Stomach smooth muscle (tissue), 2 donors: ENCODE measurements around the gene HTR3E.

Experiments
- H3K27ac ChIP-seq: one replicate; pipeline ENCODE4 v1.7.0; 2013; ENCODE audit warnings: mild to moderate bottlenecking, low read length, inconsistent platforms
- H3K27me3 ChIP-seq, 2 donors: one replicate each; pipeline ENCODE4 v1.7.0; 2013; ENCODE audit warnings: low read length in 2 of 2; ENCODE audit not compliant: insufficient read depth in 2 of 2, control insufficient read depth in 1 of 2
- H3K36me3 ChIP-seq, 2 donors: one replicate each; pipeline ENCODE4 v1.7.0; 2013; ENCODE audit warnings: low read length in 2 of 2; ENCODE audit not compliant: control insufficient read depth in 2 of 2, insufficient read depth in 2 of 2
- H3K4me1 ChIP-seq: one replicate; pipeline ENCODE4 v1.7.0; 2013; ENCODE audit warnings: low read length; ENCODE audit not compliant: control insufficient read depth, insufficient read depth
- H3K4me3 ChIP-seq, 2 donors: one replicate each; pipeline ENCODE4 v1.7.0; 2013; ENCODE audit warnings: low read length in 2 of 2
- H3K9ac ChIP-seq, 2 donors: one replicate each; pipeline ENCODE4 v1.7.0; 2013; ENCODE audit warnings: low read length in 2 of 2, mild to moderate bottlenecking in 1 of 2
- H3K9me3 ChIP-seq, 2 donors: one replicate each; pipeline ENCODE4 v1.7.0; 2013; ENCODE audit warnings: low read length in 2 of 2; ENCODE audit not compliant: control insufficient read depth in 2 of 2
- donor health status: healthy.
- donor health status: Pancreatic carcinoma.

The HTR3E gene

DNA sequence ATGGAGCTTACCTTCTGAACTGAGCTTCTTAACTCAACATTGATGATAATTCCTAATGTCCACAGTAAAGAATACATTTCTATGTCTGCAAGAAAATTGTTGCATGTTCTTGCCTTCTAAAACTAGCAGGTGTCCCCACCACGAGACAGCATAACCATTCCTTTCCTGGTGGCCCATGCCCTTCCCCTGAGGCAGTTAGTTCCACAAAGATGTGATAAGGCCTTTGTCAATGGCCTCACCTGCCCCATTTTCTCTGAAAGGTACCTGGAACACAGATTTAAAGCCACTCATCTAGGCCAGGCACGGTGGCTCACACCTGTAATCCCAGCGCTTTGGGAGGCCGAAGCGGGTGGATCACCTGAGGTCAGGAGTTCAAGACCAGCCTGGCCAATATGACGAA, 21.0 kb upstream of the HTR3E start:
- Histone ChIP-seq H3K9ac (no peak overlapping the region), H3K4me3 (no peak overlapping the region), H3K36me3 (no peaks in the 10 kb centered on the region), H3K27me3 (no peaks in the 10 kb centered on the region), H3K4me1 (no peaks in the 10 kb centered on the region), H3K9me3 (no peaks in the 10 kb centered on the region), H3K27ac (no peak overlapping the region)

DNA sequence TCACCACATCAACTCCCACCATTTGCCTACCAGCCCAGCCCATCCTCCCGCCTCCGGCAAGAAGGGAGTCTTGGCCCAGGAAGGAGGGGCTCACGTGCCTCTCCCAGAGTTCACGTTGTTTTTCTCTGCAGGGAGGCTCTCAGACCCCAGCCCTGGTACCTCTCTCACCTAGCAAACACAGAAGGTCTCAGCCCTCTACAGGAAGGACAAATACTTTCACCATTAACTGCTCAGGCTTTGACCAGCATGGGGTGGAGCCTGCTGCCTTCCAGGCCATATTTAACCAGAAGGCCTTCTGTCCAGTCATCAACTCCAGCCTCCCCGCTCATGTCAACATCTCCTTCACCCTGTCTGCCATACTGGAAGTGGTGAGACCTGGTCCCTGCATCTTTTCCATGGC, 19.0 kb upstream of the HTR3E start:
- Histone ChIP-seq H3K36me3 (no peaks in the 10 kb centered on the region), H3K4me3 (no peak overlapping the region), H3K27ac (no peak overlapping the region), H3K9ac (no peak overlapping the region), H3K9me3 (no peaks in the 10 kb centered on the region), H3K4me1 (no peaks in the 10 kb centered on the region), H3K27me3 (no peaks in the 10 kb centered on the region)

DNA sequence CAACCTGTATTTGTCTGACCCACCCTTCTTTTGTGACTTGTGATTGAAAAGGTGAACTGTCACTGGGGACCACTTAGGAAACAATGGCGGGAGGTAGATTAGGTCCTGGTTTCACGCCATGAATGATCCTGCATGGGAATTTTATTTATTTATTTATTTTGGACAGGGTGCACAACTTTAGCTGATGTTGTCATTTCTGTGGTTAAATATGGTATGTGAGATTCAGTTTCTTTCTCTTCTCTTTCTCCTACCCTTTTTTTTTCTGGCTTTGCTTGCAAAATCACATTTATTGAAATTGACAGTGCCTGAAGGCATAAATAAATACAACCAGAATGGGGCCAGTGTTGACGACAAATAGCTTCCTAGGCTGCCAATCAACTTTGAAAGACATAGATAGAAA, 18.0 kb upstream of the HTR3E start:
- Histone ChIP-seq H3K27me3 (no peaks in the 10 kb centered on the region), H3K9ac (no peak overlapping the region), H3K4me3 (no peak overlapping the region), H3K36me3 (no peaks in the 10 kb centered on the region), H3K27ac (no peak overlapping the region), H3K9me3 (no peaks in the 10 kb centered on the region), H3K4me1 (no peaks in the 10 kb centered on the region)

DNA sequence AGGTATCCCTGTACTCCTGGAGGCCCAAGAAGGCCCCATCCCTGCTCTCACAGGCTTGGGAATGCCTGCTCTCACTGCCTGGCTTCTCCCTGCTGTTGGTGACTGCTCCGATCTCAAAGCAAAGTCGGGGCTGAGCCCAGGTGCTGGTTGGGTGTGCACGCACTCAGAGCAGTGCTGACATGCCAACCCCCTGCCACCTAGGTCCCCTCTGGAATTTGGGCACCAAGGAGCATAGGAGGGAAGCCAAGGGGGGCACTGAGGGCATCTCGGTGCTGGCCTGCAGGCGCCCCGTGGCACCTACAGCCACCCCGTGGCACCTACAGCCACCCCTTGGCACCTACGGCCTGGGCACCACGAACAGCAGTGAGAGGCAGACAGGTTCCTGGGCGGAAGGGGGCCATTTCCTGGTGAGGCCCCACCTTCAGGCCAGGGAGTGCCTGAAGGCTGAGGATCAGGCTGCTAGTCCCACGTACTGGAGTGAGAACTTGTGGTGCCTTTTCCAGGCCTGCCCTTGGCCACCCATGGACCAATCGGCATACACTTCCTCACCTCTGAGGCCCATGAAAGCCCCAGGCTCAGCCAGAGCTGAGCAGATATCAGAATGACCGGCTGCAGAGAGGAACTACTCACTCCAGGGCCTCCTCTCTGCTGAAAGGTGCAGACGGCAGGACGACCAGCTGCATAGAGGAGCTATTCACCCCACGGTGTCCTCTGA, 15.6 kb upstream of the HTR3E start:
- H3K36me3 ChIP-seq, result no peaks in the 10 kb centered on the region
- no peak overlapping the region for H3K27ac ChIP-seq
- H3K4me1 ChIP-seq, result no peaks in the 10 kb centered on the region
- no peak overlapping the region for H3K4me3 ChIP-seq
- H3K9ac ChIP-seq, result no peak overlapping the region
- no peaks in the 10 kb centered on the region for H3K9me3 ChIP-seq
- no peaks in the 10 kb centered on the region for H3K27me3 ChIP-seq

GRCh38 chr3:184082034-184082433, 14.8 kb upstream of the HTR3E start:
- H3K4me3 ChIP-seq, result no peak overlapping the region
- no peaks in the 10 kb centered on the region for H3K4me1 ChIP-seq
- H3K27me3 ChIP-seq, result no peaks in the 10 kb centered on the region
- H3K27ac ChIP-seq, result no peak overlapping the region
- H3K9me3 ChIP-seq, result no peaks in the 10 kb centered on the region
- H3K36me3 ChIP-seq, result no peaks in the 10 kb centered on the region
- H3K9ac ChIP-seq, result no peak overlapping the region

DNA sequence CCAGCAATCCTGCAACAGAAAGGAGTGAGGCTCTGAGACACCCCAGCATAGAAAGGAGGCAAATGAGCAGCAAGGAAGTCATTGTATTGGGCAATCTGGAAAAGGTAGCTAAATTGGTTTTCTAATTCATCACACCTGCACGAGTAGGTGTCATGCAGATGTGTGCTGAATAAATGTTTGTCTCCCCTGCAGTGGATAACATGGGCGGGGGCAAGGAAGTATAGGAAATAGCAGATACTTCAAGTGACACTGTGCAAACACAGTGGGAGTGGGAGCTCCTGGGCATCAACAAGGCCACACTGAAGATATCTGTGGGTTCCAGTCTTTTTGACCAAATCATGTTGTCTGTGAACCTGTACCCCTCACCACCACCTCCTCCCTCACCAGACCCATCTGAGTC, 14.4 kb upstream of the HTR3E start:
- Histone ChIP-seq H3K4me3 (no peak overlapping the region), H3K4me1 (no peaks in the 10 kb centered on the region), H3K9ac (no peak overlapping the region), H3K27me3 (no peaks in the 10 kb centered on the region), H3K36me3 (no peaks in the 10 kb centered on the region), H3K27ac (no peak overlapping the region), H3K9me3 (no peaks in the 10 kb centered on the region)

DNA sequence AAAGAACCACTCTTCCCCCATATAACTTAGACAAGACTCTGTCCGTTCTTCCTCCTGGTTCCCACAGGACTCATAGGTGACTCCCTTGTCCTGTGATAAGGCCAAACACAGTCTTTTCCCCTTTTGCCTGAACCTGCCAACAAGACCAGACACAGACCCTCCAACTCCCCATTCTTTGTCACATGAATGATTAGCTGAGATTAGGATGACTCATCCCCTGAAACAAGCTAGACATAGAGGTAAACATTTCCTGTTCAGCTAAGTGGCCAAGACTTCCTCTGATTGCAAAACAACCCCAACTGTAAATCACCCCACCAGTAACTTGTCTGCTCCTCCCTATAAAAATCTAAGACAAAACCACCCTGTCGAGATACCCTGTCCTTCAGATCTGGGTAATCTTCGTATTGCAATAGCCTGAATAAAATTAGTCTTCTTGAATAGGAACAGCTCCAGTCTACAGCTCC, 11.4 kb upstream of the HTR3E start:
- H3K27me3 ChIP-seq, result no peaks in the 10 kb centered on the region
- H3K9ac ChIP-seq, result no peak overlapping the region
- no peak overlapping the region for H3K27ac ChIP-seq
- H3K36me3 ChIP-seq, result no peaks in the 10 kb centered on the region
- H3K4me1 ChIP-seq, result no peaks in the 10 kb centered on the region
- H3K9me3 ChIP-seq, result no peaks in the 10 kb centered on the region
- H3K4me3 ChIP-seq, result no peak overlapping the region

GRCh38 chr3:184092199-184092598, 4.7 kb upstream of the HTR3E start:
- no peak overlapping the region for H3K4me3 ChIP-seq
- H3K9ac ChIP-seq, result no peak overlapping the region
- peaks cover 0 to 4% of the 10 kb centered on the region in 2 donors for H3K9me3 ChIP-seq
- no peaks in the 10 kb centered on the region for H3K4me1 ChIP-seq
- no peak overlapping the region for H3K27ac ChIP-seq
- no peaks in the 10 kb centered on the region for H3K36me3 ChIP-seq
- no peaks in the 10 kb centered on the region for H3K27me3 ChIP-seq

DNA sequence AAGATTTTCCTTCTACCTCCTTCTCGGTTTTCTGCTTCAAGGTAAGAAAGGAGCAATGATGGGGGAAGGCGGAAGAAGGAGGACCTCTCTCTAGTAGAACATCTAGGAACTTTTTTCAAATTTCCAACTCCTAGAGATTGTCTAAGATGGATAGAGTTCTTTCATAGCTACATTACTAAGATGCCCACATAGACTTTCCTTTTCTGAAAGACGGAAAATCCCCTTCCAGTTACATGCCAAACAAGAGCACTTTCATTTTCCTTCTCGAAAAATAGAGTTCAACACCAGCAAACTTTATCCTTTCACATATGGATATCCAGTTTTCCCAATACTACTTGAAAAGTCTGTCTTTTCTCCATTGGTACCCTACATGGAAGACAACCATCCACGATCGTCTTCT, 692 bp downstream of the HTR3E start:
- H3K27me3 ChIP-seq, result no peaks in the 10 kb centered on the region
- H3K36me3 ChIP-seq, result no peaks in the 10 kb centered on the region

DNA sequence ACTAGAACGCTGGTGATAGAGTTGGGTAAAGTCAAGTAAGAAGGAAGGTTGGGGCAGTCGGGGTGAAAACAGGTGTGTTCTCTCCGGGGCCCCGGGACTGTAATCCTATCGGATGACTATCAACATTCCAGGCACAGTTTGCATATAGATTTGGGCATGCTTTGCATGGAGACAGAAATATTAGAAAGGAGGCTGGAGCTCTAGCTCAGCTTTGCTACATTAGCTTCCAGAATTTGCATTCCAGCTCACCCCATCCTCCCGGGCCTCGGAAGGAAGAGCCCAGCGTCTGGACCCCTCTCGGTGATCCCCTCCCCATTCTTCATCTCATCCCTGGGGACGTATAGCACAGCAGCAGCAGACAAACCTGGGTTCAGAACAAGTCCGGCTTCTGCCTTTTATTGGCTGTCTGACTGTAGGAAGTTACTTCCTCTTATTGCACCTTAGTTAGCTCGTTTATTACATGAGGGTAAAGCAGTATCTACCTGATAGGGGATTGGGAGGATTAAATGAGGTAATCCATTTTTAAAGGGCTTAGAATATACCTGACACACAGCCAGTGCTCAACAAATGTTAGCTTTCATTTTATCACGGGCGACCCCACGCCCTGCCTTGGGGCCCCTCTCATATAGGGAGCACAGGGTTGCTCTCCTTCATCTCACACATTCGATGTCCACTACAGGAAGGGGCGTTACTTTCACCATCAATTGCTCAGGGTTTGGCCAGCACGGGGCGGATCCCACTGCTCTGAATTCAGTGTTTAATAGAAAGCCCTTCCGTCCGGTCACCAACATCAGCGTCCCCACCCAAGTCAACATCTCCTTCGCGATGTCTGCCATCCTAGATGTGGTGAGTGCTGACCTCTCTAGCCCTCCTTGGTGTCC, 3.2 kb downstream of the HTR3E start:
- H3K27ac ChIP-seq, result no peak overlapping the region
- no peak overlapping the region for H3K4me3 ChIP-seq
- no peak overlapping the region for H3K9ac ChIP-seq
- no peaks in the 10 kb centered on the region for H3K9me3 ChIP-seq
- no peaks in the 10 kb centered on the region for H3K4me1 ChIP-seq
- no peaks in the 10 kb centered on the region for H3K36me3 ChIP-seq
- no peaks in the 10 kb centered on the region for H3K27me3 ChIP-seq

More for the DNA sequence above, 692 bp downstream of the HTR3E start:
- H3K9me3 ChIP-seq, result peaks cover 0 to under 1% of the 10 kb centered on the region in 2 donors
- no peak overlapping the region for H3K4me3 ChIP-seq
- no peaks in the 10 kb centered on the region for H3K4me1 ChIP-seq
- H3K27ac ChIP-seq, result no peak overlapping the region
- no peak overlapping the region for H3K9ac ChIP-seq

GRCh38 chr3:184110316-184110725, 13.5 kb downstream of the HTR3E start:
- H3K4me3 ChIP-seq, result no peak overlapping the region
- no peaks in the 10 kb centered on the region for H3K9me3 ChIP-seq
- no peaks in the 10 kb centered on the region for H3K27me3 ChIP-seq
- H3K9ac ChIP-seq, result no peak overlapping the region
- no peak overlapping the region for H3K27ac ChIP-seq
- H3K4me1 ChIP-seq, result no peaks in the 10 kb centered on the region
- no peaks in the 10 kb centered on the region for H3K36me3 ChIP-seq
